ENCODE results near the gene DNAH7.
"Not testable (repeated sequence)": the region's sequence is repeated elsewhere in the genome, so short reads cannot be mapped to it uniquely, and the experiment has no call there.

The DNAH7 gene

GRCh38 chr2:196068271-196069209 lies at the start of gene DNAH7:
Gene DNAH7, minus strand, starts transcription at chr2:196068837. Its CDS starts 126 bp downstream, at chr2:196068711.
- no peak for FAIRE-seq

GRCh38 chr2:196117214-196117705 lies 48.6 kb upstream of the DNAH7 start:
- no peak for FAIRE-seq

- FAIRE-seq, result no peak
Observed at GRCh38 chr2:196113061-196113974, 44.7 kb upstream of the DNAH7 start.

GRCh38 chr2:196112418-196113034 lies 43.9 kb upstream of the DNAH7 start:
- FAIRE-seq, result no peak

- no peak for FAIRE-seq
Observed at GRCh38 chr2:196108604-196109003, 40.0 kb upstream of the DNAH7 start.

GRCh38 chr2:196105951-196106350 lies 37.3 kb upstream of the DNAH7 start:
- no peak for FAIRE-seq

- FAIRE-seq, result no peak
Observed at GRCh38 chr2:196104066-196104465, 35.4 kb upstream of the DNAH7 start.

- FAIRE-seq, result no peak
Observed at GRCh38 chr2:196103626-196104025, 35.0 kb upstream of the DNAH7 start.

- no peak for FAIRE-seq
Observed at GRCh38 chr2:196101325-196101991, 32.8 kb upstream of the DNAH7 start.

- no peak for FAIRE-seq
Observed at GRCh38 chr2:196099916-196100315, 31.3 kb upstream of the DNAH7 start.

- FAIRE-seq, result no peak
Observed at GRCh38 chr2:196097864-196098660, 29.4 kb upstream of the DNAH7 start.

- FAIRE-seq, result no peak
Observed at GRCh38 chr2:196096982-196097745, 28.5 kb upstream of the DNAH7 start.

GRCh38 chr2:196096264-196096663 lies 27.6 kb upstream of the DNAH7 start:
- FAIRE-seq, result no peak

- not testable (repeated sequence) for FAIRE-seq
Observed at GRCh38 chr2:196089448-196089847, 20.8 kb upstream of the DNAH7 start.

- no peak for FAIRE-seq
Observed at GRCh38 chr2:196088203-196088602, 19.6 kb upstream of the DNAH7 start.

- FAIRE-seq, result no peak
Observed at GRCh38 chr2:196086517-196087368, 18.1 kb upstream of the DNAH7 start.

- FAIRE-seq, result no peak
Observed at GRCh38 chr2:196083601-196084000, 15.0 kb upstream of the DNAH7 start.

- FAIRE-seq, result no peak
Observed at GRCh38 chr2:196080526-196080925, 11.9 kb upstream of the DNAH7 start.

- FAIRE-seq, result no peak
Observed at GRCh38 chr2:196079052-196079451, 10.4 kb upstream of the DNAH7 start.

GRCh38 chr2:196077821-196078220 lies 9.2 kb upstream of the DNAH7 start:
- no peak for FAIRE-seq
